Fibroblast of skin of left biceps (primary cell): ENCODE measurements around the gene ZNF664.
A peak's percentile ranks its signal among the peaks of the same experiment; 100 is the strongest.

ENCODE experiments used
- DNase-seq, 2 experiments: peaks; one replicate each; pipeline ENCODE4 v3.0.0-alpha.2; 2013; ENCODE audit warnings: low read depth in 2 of 2

The ZNF664 gene

GRCh38 chr12:123972457-123973401 is at the start of gene ZNF664, which contains the start of gene CCDC92:
Gene ZNF664, plus strand, starts transcription at chr12:123973215. Its CDS starts 38,930 bp downstream, at chr12:124012145.
Gene CCDC92, minus strand, starts transcription at chr12:123972831. Its CDS starts 28,526 bp downstream, at chr12:123944305.
- DNase-seq, result peak; percentile 79 to 80

DNA sequence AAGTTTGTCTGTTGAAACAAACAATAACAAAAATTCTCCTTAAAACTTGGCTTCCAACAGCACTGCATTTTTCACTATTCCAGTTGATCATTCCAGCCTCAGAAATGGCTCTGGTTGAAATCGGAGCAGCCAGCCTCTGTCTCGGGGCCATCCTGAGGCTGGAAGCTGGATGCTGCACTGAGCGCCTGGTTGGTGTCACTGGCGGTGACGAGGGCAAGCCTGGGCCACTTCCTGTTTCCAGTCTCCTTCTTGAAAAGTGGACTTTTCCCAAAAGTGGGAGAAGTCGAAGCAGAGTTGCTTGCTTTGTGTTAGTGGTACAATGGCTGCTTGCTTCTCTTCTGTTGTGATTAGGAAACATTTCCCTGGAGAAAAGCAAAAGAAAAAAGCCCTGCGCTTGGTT is 49.1 kb upstream of the ZNF664 start:
- no peak for DNase-seq

DNA sequence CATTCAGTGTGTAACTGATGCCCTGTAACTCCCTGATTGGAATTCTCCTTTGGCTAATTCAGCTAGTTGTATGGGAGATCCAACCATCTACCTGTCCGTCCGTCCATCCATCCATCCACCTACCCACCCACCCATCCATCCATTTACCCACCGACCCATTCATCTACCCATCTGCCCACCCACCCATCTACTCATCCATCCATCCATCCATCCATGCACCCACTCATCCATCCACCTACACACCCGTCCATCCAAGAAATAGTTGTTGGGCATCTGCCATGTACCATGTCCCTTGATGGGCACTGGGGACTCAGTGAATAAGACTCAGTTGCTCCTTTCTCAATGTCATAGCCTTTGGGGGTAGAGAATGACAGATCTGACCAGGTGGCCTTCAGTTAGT is 48.5 kb upstream of the ZNF664 start:
- DNase-seq, result no peak

DNA sequence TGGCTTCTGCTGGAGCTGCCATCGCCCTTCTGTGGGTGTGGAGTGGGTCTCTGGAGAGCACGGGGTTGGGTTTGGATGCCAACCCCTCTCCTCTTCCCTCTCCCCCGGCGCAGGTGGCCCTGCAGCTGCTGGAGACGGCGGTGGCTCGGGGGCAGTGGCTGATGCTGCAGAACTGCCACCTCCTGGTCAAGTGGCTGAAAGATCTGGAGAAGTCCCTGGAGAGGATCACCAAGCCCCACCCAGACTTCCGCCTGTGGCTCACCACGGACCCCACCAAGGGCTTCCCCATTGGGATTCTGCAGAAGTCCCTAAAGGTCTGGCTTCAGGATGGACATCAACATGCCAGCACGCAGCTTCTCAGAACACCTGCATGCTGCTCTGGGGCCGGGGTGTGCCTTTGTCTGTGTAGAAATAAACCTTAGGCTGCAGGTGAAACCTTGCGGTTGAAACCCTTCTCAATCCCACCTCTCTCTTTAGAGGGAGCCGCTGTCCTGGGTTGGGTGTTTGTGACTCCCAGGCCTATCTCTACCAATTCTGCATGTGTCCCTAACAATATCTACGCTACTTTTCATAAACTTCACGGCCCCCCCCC is 44.6 kb upstream of the ZNF664 start:
- DNase-seq, result no peak

GRCh38 chr12:123928897-123929296 is 44.1 kb upstream of the ZNF664 start:
- no peak for DNase-seq

GRCh38 chr12:123929946-123930583 is 43.0 kb upstream of the ZNF664 start:
- no peak for DNase-seq

- DNase-seq, result no peak
Measured at GRCh38 chr12:123931686-123932321, 41.2 kb upstream of the ZNF664 start.

- no peak for DNase-seq
Measured at GRCh38 chr12:123933214-123933613, 39.8 kb upstream of the ZNF664 start.

DNA sequence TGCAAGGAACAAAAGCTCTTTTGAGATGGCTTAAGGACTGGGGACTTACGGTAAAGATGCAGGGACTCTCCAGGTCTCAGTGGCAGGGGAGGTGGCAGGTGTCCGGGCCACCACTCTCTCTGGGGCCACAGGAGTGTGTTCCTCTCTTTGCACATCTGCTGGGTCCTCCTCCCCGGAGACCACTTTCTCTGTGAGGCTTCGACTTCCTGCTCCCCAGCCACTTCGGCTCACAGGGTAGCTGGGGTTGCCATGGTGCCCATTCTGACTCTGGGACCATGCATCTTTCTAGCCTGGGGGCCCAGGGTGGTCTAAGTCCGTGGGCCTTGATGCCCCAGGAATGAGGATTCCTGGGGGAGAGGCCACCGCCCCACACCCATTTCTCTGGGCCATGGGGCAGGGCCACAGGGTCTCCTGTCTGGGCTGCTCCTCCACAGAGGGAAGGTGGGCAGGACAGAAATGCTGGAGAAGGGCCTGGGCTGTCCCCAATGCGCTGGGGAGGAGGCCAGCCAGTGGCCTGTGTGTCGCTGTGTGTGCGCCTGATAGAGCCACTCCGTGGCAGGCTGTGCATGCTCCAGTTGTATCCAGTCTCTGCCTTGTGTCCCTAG is 38.9 kb upstream of the ZNF664 start:
- no peak for DNase-seq

DNA sequence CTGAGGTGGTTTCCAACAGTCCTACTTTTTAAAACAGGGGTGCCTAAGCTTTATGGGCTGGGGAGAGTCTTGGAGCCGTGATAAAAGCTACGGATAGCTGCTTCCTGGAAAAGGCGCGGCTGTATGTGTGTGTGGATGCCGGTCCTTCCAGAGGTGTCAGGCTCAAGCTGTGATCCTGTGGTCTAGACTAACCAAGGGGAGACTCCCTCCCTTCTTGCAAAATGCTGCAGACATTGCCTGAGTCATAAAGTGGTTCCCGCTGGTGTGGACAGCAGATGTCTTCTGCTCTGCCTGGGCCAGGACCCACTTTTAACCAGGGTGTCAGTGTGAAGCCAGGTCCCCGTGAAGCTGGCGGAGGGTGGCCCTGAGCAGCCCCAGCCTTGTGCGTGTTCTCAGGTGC is 38.2 kb upstream of the ZNF664 start:
- no peak for DNase-seq

DNA sequence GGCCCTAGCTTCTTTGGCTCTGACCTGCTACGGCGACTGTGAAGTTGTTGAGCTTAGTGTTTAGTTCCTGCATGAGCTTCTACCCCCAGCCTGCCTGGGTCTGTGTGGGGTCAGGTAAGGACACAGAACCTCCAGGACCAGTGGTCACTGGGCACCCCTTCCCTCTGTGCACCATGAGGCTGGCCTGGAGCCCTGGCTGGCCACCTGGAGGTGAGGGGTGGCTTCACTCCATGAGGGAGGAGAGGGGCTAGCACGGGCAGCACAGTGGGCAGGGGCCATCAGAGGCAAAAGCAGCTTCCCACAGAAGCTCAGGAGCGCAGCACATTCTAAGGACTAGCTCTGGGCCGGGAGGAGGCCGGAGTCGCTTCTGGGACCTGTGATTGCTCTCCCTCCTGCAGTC is 37.1 kb upstream of the ZNF664 start:
- DNase-seq, result no peak

GRCh38 chr12:123936471-123936870 is 36.5 kb upstream of the ZNF664 start:
- DNase-seq, result no peak

DNA sequence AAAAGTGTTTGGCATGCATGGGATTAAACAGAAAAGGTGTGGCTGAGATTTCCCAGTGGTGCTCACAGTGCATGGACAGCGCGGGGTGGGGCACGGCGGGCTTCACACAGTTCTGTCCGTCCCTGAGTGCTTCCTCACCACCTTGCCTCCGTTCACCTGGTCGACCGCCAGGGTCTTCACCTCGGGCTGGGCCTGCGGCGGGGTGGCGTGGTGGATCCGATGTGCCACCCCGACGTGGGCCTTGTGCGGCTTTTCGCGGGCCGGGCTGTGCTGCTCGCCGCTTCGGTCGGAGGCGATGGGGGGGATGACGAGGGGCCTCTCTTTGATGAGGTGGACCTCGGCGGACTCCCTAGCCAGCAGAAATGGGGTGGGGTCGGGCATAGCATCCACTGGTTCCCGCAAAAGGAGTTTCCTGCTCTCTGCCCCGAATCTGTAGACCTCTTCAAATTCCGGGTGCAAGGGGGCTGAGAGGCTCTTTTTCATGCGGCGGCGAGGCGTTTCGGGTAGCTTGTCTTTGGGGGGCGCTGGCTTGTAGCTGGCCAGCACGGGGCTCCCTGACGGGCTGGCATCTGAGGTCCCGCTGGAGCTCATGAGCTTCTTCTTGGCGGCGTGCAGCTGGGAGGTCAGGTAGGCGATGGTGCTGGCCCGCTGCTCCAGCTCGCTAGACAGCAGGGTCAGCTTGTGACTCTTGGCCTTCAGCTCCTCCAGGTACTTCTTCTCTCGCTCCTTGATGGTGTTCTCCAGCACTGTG is 35.9 kb upstream of the ZNF664 start:
- DNase-seq, result no peak

DNA sequence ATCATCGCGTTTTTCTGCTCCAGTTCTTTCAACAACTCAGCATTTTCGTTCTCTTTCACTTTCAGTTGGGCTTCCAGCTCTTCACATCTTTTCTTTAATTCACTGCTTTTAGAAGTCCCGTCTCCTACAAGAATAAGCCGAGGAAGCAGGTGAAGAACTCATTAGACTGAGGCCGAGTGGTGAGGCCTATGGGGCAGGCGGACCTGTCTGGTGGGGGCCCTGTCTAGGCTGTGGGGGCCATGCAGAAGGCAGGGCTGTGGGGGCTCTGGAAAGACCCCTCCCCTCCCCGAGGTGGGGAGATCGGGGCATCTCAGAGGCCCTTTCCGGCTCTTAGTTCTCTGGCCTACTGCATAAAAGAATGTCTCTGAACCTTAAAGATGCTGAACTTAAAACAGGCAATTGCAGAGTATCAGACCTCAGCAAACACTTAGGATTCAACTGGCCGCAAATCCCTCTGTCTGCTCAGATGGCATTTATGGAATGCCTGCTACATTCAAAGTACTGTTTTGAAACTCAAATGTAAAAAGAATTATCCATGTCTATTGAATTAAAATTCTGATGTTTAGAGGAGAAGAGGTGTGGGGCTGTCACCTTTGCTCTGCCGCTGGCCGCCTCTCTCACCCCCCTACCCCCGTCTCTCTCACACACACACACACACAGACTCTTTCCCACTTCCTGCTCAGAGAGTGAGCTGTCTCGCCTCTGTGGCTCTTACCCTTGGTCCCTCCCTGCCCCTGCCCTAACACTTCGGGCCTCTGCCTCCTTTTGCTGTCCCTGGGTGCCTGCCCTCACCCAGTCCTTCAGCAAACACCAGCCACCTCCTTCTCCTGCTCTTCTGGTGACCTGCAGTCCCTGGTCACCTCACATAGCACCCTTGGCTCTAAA is 35.1 kb upstream of the ZNF664 start:
- no peak for DNase-seq

GRCh38 chr12:123938679-123939480 is 34.1 kb upstream of the ZNF664 start:
- DNase-seq, result no peak

DNA sequence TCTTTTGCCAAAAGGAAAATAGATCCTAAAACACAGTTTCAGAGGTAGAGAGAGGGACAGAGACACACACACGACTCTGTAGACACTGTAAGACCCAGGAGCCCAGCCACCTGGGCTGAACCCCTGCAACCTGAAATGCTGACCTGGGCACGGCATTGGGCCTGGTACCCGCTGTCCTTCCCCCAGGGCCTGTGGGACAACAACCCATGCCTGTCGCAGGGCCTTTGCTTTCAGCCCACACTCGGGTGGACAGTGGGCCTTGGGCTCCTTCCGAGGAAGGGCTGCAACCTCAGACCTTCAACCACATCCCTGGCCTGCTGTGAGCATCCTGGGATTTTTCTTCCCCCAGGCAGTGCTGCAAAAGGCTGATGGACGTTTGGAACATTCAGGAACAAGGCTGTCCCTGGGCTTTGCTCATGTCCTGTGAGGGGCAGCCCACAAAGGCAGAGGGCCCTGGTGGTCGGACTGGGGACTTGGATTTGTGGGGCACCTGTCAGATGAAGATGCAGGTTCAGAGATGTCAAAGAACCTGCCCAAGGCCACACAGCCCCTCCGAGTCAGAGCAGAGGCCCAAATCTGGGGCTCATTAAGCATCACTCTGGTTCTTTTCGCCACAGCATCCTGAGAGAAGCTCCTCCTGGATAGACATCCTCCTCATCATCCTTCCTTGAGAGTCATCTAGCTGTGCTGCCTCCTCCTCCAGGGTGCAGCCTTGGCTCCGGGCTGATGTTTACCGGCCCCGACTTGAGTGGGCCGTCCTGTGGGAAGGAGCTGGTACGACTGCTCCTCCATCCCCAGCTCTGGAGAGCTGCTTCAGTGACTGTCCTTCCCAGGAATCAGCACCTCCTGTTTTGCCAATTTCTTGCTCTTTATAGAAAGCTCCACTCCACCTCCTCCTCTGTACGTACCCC is 33.0 kb upstream of the ZNF664 start:
- no peak for DNase-seq

- DNase-seq, result no peak
Measured at GRCh38 chr12:123940627-123940966, 32.4 kb upstream of the ZNF664 start.

- DNase-seq, result no peak
Measured at GRCh38 chr12:123941000-123941399, 32.0 kb upstream of the ZNF664 start.
